GM21717 (cell line): ENCODE results near the gene BEND3.
A peak's percentile ranks its signal among the peaks of the same experiment; 100 is the strongest.
"Not testable (repeated sequence)": the region's sequence is repeated elsewhere in the genome, so short reads cannot be mapped to it uniquely, and the experiment has no call there.

ENCODE experiments used
- ATAC-seq: cut with Tn5 transposase; IDR thresholded peaks from one replicate; pipeline ENCODE4 v1.9.1; 2021; ENCODE audit warnings: mild to moderate bottlenecking, moderate library complexity; ENCODE audit not compliant: unreplicated experiment

The BEND3 gene

GRCh38 chr6:107121964-107122495, 6.7 kb upstream of the BEND3 start:
- ATAC-seq: no peak

- ATAC-seq: no peak
These were observed 6.0 kb upstream of the BEND3 start for GRCh38 chr6:107121266-107121665.

DNA sequence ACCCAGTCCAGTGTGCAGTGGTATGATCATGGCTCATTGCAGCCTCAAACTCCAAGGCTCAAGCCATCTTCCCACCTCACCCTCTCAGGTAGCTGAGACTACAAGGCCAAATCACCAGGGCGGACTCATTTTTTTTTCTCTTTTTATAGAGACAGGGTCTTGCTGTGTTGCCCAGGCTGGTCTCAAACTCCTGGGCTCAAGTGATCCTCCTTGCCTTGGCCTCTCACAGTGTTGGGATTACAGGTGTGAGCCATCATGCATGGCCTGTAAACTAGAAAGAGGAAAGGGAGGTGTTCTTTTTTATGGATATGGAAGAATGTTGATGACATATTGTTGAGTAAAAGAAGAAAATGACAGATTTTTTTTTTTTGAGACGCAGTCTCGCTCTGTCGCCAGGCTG, 5.1 kb upstream of the BEND3 start:
- no peak for ATAC-seq

- ATAC-seq: no peak
These were observed 3.7 kb upstream of the BEND3 start for GRCh38 chr6:107118976-107119375.

DNA sequence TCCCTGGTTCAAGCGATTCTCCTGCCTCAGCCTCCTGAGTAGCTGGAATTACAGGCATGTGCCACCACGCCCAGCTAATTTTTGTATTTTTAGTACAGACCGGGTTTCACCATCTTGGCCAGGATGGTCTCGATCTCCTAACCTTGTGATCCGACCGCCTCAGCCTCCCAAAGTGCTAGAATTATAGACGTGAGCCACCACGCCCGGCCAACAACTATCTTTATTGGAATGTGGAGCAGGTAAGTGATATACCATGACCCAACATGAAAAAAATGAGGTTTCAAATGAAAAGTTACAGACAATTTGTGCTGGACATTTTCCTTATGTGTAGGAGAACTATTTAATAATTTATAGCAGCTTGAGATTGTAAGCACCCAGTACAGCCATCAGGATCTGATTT, 3.2 kb upstream of the BEND3 start:
- not testable (repeated sequence) for ATAC-seq

DNA sequence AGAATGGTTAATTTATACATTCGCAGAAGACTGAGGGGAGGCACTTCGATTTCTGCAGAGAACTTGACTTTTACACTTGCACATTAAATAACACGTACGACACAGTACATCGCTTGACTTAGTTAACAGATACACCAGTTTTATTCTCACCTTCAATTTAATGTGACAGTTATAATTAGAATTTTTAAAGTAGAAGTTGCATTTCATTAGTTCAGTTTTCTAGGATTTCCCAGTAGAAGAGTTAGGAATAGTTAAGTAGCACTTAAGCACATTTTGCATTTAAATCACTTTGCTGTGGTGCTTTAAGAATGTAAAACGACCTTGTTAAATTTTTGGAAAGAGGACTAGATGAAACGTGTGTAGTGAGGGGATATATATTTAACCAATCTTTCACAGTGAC, 1.6 kb upstream of the BEND3 start:
- no peak for ATAC-seq

DNA sequence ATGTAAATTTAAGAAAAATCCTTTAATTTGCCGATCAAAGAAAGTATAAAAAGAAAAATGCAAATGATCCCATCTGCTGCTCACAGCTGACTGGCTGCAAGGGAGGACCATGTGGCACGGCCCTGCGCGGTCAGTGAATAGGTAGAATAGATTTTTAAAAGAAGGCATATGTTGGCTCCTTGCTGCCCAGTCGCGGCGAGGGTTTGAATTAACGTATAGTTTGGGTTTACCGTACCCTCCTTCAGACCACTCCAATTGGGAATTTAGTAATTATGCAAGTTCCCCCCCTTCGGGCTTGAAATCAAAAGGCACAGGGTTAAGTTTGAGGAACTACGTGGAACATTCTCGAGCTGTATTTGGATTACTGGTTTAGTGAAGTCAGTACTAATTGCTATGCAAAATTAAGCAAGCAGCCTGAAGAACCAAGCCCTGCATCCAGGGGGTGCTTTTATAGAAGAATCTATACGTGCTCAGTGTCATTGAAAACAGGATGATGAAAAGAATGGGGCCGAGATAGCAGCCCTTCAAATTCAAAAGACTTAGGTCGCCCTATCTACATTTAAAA, 1.1 kb upstream of the BEND3 start:
- ATAC-seq: no peak

DNA sequence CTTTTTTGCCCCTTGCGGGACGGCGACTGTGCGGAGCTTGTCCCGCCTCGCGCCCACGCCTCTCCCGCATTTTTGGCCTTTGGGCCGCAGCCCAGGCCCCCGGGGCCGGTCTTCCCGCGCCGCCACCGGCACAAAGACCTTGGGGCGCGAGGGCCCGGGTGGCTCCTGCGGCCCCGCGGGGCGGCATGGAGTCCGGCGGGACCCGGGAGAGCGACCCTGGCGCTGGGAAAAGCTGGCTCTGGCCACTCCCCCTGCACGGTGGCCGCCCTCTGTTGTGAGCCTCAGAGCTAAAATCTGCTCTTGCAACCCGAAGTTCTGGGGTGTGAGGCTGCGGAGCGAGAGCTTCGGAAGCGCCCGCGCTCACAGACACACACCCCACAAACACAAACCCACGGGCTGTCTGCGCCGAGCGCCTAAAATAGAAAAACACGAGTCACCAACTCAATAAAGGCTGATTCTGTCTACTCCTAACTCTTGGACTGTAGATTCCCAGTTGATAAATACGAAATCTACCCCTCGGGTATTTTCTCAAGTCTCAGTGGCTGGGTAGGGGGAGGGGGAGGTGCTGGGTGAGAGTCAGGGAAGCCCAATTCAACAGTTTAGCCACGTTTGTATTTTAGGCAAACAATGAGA, 496 bp upstream of the BEND3 start:
- ATAC-seq: no peak

DNA sequence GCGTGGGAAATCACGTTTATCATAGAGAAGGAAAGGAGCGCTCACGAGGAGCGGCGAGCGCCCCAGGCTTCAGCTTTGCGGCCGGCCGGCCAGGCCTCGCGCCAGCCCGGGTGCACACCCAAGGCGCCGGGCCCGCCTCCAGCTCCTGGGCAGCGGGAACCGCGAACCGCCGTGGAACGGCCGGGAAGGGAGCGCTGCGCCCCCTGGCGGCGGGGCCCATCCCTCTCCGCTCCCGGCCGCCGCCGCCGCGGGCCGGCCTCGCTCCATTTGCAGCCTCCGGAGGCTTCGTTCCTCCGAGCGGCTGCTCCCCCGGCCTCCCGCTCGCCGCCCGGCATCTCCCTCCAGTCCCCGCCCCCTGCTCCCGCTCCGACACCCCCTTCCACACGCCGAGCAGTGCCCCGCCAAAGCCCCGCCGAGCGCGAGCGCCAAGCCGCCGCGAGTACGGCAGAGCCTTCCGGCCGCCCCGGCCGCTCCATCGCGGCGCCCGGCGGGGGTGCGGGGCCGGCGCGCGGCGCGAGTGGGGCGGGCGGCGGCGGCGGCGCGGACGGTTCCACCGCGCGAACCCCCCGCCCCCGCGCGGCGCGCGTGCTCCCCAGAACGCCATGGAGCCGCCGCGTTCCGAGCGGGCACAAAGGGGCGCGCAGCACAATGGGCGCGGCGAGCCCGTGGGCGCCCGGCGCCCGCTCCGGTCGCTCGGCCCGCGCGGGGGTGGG, 946 bp downstream of the BEND3 start:
- ATAC-seq: peak; percentile 69

GRCh38 chr6:107110200-107110599, 5.1 kb downstream of the BEND3 start:
- ATAC-seq: no peak

- no peak for ATAC-seq
These were observed 7.0 kb downstream of the BEND3 start for GRCh38 chr6:107108201-107108890.

DNA sequence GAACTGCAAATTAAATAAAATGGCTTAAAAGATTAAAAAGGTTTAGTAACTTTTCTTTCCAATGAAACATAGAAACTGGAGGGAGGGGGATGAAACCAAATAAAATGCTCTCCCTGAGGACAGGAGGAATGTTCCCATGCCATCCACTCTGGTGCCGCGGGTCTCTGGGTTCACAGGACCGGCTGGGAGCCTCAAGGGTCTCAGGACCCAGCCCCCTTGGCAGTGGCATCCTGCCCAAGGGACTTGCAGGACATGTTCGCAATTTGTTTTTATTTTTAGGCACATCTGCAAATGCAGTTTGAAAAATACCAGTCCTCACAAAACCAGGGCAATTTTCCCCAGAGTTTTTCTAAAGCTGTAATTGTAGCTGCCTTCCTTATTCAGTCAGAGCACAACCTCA, 7.5 kb downstream of the BEND3 start:
- ATAC-seq: no peak

- ATAC-seq: no peak
These were observed 9.2 kb downstream of the BEND3 start for GRCh38 chr6:107106165-107106564.

DNA sequence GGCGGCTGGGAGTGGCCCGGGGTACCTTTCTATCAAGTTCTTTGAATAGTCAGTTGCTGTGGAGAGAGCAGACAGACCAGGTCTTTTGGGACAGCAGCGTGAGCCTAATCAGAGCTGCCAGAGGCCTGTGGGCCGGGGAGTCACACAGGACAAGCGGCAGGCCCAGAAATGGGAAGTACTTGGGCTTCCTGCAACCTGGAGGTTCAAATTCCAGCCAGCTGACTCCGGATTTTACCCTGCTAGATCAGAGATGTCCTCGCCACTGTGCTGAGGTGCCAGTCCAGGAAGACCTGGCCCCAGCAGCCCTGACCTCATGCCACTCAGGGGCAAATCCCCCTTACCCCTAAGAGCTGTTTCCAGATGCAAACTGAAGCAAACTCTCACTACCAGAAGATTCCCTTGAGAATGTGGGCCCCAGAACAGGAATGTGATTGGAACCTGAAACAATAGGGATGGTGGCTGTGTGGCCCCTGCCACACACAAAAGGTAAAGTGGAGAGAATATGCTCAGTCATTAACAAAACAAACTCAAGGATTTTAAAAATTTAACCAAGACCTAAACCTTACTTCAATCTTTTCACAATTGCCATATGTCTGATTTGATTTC, 9.7 kb downstream of the BEND3 start:
- no peak for ATAC-seq

- ATAC-seq: no peak
These were observed 12.2 kb downstream of the BEND3 start for GRCh38 chr6:107103082-107103481.

GRCh38 chr6:107102414-107102805, 12.9 kb downstream of the BEND3 start:
- ATAC-seq: no peak

GRCh38 chr6:107101686-107102413, 13.5 kb downstream of the BEND3 start:
- ATAC-seq: no peak

GRCh38 chr6:107101211-107101610, 14.1 kb downstream of the BEND3 start:
- ATAC-seq: no peak

DNA sequence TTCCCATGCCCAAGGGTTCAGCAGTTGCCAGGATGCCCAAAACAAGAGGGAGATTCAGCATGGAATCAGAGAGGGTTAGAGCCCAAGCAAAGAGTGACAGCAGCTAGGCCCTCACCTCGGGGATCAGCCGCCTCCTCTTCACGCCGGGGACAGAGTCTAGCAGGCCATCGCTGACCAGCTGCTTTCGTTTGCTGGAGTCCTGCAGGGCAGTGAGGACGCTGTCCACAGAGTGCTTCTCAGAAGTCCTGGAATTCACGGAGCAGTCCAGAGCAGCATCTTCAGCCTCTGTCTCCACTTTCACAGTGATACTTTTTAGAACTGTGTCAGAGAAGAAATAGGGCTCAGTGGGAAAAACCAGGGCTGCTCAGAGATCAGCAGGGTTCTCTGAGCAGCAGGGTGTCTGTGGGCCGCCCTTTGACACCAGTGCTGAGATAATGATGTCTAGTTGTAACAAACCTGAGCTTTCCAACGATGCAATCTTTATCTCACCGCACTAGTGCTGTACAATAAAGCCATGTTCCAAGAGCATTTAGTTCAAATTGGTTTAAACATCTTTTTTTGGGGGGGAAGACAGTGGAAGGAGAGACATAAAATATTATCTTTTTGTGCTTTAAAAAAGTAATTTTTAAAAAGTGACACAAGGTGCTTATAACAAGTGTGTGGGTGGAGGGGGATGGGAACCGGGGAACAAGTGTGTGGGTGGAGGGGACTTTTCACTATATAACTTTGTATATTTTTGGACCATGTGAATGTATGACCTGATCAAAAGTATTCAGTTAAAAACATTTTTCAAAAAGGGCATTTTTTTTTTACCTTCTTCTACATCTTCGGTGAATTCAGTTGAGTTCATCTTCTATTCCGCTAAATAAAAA, 16.6 kb downstream of the BEND3 start:
- ATAC-seq: no peak

- not testable (repeated sequence) for ATAC-seq
These were observed 30.9 kb downstream of the BEND3 start for GRCh38 chr6:107084459-107084858.
